A673 (cell line): Measurements from ENCODE around the gene ZFP2. TPM values are rescaled to one million over a fixed set of nuclear protein-coding genes. Genes with fewer than 3 reads are reported as not detected.
A peak's percentile ranks its signal among the peaks of the same experiment; 100 is the strongest.

Experiments used
- Bru-seq: library from RNA; stranded (reverse); fragments of 400-500 nt; gene quantifications from one replicate; lab custom pipeline; 2021; lab: Mats Ljungman, UMichigan
- BruChase-seq, 2 experiments: library from RNA; stranded (reverse); fragments of 400-500 nt; gene quantifications; one replicate each; lab custom pipeline; 2021; lab: Mats Ljungman, UMichigan
- BruUV-seq: library from RNA; stranded (reverse); fragments of 400-500 nt; replicated peaks from 2 replicates; lab custom pipeline; 2021; lab: Mats Ljungman, UMichigan
- CTCF ChIA-PET: fragments of 300-600 bp; sonication (Branson Sonifier 250); formaldehyde crosslinking; loops from one replicate; lab custom pipeline; 2022; ENCODE audit warnings: antibody characterized with exemption; lab: Charles Lee
- POLR2A ChIA-PET: fragments of 300-600 bp; sonication (Branson Sonifier 250); formaldehyde crosslinking; loops from one replicate; lab custom pipeline; 2022; ENCODE audit warnings: antibody characterized with exemption; ENCODE audit not compliant: low non-redundant PET; lab: Charles Lee
- DNase-seq: peaks from one replicate; pipeline ENCODE4 v3.0.0-alpha.2; 2015; ENCODE audit warnings: low spot score
- H3K27ac ChIP-seq: fragments of 200-600 bp; sonication (generic); 2 replicates; pipeline ENCODE4 v1.5.1; 2016; ENCODE audit warnings: mixed run types, low read depth, mild to moderate bottlenecking, mixed read lengths, antibody characterized with exemption, low read length; ENCODE audit not compliant: poor library complexity, severe bottlenecking
- H3K27me3 ChIP-seq: fragments of 200-600 bp; sonication (generic); replicated peaks from 2 replicates; pipeline ENCODE4 v1.6.1; 2017; ENCODE audit warnings: mixed run types, low read depth, mild to moderate bottlenecking, mixed read lengths, antibody characterized with exemption, low read length; ENCODE audit not compliant: insufficient read depth, poor library complexity
- H3K36me3 ChIP-seq: fragments of 200-600 bp; sonication (generic); 2 replicates; pipeline ENCODE4 v1.6.1; 2016; ENCODE audit warnings: mixed run types, mild to moderate bottlenecking, mixed read lengths, antibody characterized with exemption, low read length; ENCODE audit not compliant: insufficient read depth, poor library complexity, severe bottlenecking
- H3K4me1 ChIP-seq: fragments of 200-600 bp; sonication (generic); 2 replicates; pipeline ENCODE4 v1.6.1; 2017; ENCODE audit warnings: mixed run types, mild to moderate bottlenecking, mixed read lengths, antibody characterized with exemption, low read length; ENCODE audit not compliant: insufficient read depth, poor library complexity, severe bottlenecking
- H3K4me3 ChIP-seq: fragments of 200-600 bp; sonication (generic); 2 replicates; pipeline ENCODE4 v1.5.1; 2016; ENCODE audit warnings: low read depth, mixed run types, mild to moderate bottlenecking, mixed read lengths, low read length; ENCODE audit not compliant: poor library complexity, severe bottlenecking
- H3K9me3 ChIP-seq: fragments of 200-600 bp; sonication (generic); 2 replicates; pipeline ENCODE4 v1.6.1; 2016; ENCODE audit warnings: mixed run types, low read depth, mild to moderate bottlenecking, mixed read lengths, antibody characterized with exemption, low read length; ENCODE audit not compliant: poor library complexity, severe bottlenecking
- EZH2 ChIP-seq: fragments of 200-600 bp; sonication (generic); IDR thresholded peaks from 2 replicates; pipeline ENCODE4 v1.6.1; 2017; ENCODE audit warnings: borderline replicate concordance, low read depth, mild to moderate bottlenecking, mixed read lengths, antibody characterized with exemption, low read length; ENCODE audit not compliant: poor library complexity, severe bottlenecking
- intact Hi-C: fragments of 100-400 bp; cut with micrococcal nuclease; formaldehyde crosslinking; loops from one replicate; pipeline ENCODE4 v1.10.0; 2022; ENCODE audit not compliant: unreplicated experiment
- long read RNA-seq: library from polyadenylated mRNA; stranded (forward); transcript quantifications from one replicate; pipeline ENCODE4 v2.0.0, GENCODE V29; 2022
- total RNA-seq: library from RNA; stranded (reverse); gene quantifications from 2 replicates; pipeline ENCODE4 v1.2.3, GENCODE V29; 2021
- TF ChIP-seq, protein P1 (sequence below): fragments of 300-800, 200-600 bp; sonication (generic); conservative IDR thresholded peaks from 2 replicates; pipeline ENCODE4 v1.5.1; 2017; ENCODE audit warnings: low read depth, mild to moderate bottlenecking, antibody characterized with exemption, low read length, moderate library complexity, mixed read lengths

The ZFP2 gene
- total RNA-seq (0.24 and 0.43 TPM in 2 replicates), Bru-seq, nascent RNA (percentile 25 among the genes with signal in this experiment), BruChase-seq, experiment 1, labeled RNA remaining after a 2-hour chase (percentile 33 among the genes with signal in this experiment), BruChase-seq, experiment 2, labeled RNA remaining after a 6-hour chase (percentile 34 among the genes with signal in this experiment)
- long read RNA-seq = 0 reads

- TF ChIP-seq, protein P1, sequence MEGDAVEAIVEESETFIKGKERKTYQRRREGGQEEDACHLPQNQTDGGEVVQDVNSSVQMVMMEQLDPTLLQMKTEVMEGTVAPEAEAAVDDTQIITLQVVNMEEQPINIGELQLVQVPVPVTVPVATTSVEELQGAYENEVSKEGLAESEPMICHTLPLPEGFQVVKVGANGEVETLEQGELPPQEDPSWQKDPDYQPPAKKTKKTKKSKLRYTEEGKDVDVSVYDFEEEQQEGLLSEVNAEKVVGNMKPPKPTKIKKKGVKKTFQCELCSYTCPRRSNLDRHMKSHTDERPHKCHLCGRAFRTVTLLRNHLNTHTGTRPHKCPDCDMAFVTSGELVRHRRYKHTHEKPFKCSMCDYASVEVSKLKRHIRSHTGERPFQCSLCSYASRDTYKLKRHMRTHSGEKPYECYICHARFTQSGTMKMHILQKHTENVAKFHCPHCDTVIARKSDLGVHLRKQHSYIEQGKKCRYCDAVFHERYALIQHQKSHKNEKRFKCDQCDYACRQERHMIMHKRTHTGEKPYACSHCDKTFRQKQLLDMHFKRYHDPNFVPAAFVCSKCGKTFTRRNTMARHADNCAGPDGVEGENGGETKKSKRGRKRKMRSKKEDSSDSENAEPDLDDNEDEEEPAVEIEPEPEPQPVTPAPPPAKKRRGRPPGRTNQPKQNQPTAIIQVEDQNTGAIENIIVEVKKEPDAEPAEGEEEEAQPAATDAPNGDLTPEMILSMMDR = no peak
- intact Hi-C loops = no loop called here
- no peaks in the 10 kb centered on the region for H3K36me3 ChIP-seq
- no peaks in the 10 kb centered on the region for H3K27me3 ChIP-seq
- ChIA-PET CTCF (no interaction called here), POLR2A (no interaction called here)
- no TSS peak for BruUV-seq
- peak within 1 kb of the TSS; percentile 61 for H3K4me3 ChIP-seq
- H3K27ac ChIP-seq = peak within 1 kb of the TSS; percentile 46
- DNase-seq = peak; percentile 47
- no peaks in the 10 kb centered on the region for H3K9me3 ChIP-seq
- no peaks in the 10 kb centered on the region for H3K4me1 ChIP-seq
Measured at GRCh38 chr5:178895615-178896571, at the start of gene ZFP2. Gene ZFP2 (plus strand): TSS chr5:178895913. CDS start chr5:178931314, 35,401 bp downstream.

DNA sequence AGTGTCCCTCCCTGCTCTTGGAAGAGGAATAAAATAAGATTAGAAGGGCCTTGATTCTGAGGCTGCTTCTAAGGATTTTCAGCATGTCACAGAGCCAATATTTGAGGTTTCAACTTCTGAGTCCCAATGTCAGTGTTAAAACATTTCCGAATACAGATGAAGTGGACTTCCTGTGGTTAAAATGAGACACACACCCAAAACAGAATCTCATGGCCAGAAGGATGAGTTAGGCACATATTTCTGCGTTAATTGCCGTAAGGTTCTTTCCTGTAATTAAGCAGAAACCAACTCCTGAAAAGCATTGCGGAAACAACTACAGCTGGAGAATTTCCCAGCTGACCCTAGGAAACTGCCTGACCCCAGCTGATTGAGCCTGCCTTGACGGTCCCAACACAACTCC is 46.4 kb upstream of the ZFP2 start:
- Histone ChIP-seq H3K4me1 (no peaks in the 10 kb centered on the region), H3K9me3 (no peaks in the 10 kb centered on the region), H3K27me3 (no peaks in the 10 kb centered on the region), H3K36me3 (no peaks in the 10 kb centered on the region), H3K4me3 (no peak overlapping the region), H3K27ac (no peak overlapping the region)
- BruUV-seq = no TSS peak
- TF ChIP-seq, protein P1 = no peak
- TF ChIP-seq EZH2 = no peak
- intact Hi-C loops = no loop called here
- ChIA-PET POLR2A (no interaction called here), CTCF (no interaction called here)
- DNase-seq = no peak

DNA sequence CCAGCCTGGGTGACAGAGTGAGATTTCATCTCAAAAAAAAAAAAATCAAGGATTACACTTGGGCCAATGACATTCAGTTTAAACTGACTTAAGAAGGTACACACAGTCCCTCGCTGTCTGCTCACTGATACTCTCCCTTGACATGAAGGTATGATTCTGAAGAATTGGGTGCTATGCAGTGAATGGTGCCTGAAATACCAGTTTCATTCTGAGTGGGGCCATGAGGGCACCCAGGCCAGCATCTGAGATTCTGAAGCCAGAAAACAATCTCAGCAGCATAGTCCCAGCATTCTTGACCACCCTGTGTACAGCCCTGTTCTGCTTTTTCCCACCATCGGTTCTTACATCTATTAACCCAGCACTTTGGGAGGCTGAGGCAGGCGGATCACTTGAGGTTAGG is 43.8 kb upstream of the ZFP2 start:
- TF ChIP-seq, protein P1 = no peak
- no peak for TF ChIP-seq EZH2
- H3K4me3 ChIP-seq = no peak overlapping the region
- BruUV-seq = no TSS peak
- no peaks in the 10 kb centered on the region for H3K4me1 ChIP-seq
- POLR2A ChIA-PET = no interaction called here
- no peak for DNase-seq
- no peaks in the 10 kb centered on the region for H3K9me3 ChIP-seq
- no peaks in the 10 kb centered on the region for H3K27me3 ChIP-seq
- CTCF ChIA-PET = no interaction called here
- H3K36me3 ChIP-seq = no peaks in the 10 kb centered on the region
- intact Hi-C loops = no loop called here
- no peak overlapping the region for H3K27ac ChIP-seq
